ENCODE results near the gene RBM20. TPM values are rescaled to one million over a fixed set of nuclear protein-coding genes. Genes with fewer than 3 reads are reported as not detected.

Gene RBM20
- total RNA-seq (1 to 10 TPM in 1 of 5 donors, under 1 TPM in 3, not detected in 1; under 0.01 to 6.2 (median 0.59) TPM), polyA plus RNA-seq (1 to 10 TPM in 1 of 3 donors, under 1 TPM in 1, not detected in 1; 0.25 to 2.3 TPM)
- long read RNA-seq, donor 1: 0 reads
- long read RNA-seq, donor 2: 0 reads
- long read RNA-seq, donor 3, partial matches to known transcripts: 0 of 2 reads
- long read RNA-seq, donor 3, other reads (novel, unspliced or antisense): 0 of 2 reads
- long read RNA-seq, donor 4: 0 reads
- long read RNA-seq, donor 5, partial matches to known transcripts: 0 of 1 reads
- long read RNA-seq, donor 5, other reads (novel, unspliced or antisense): 0 of 1 reads
- long read RNA-seq, donor 6, transcript RBM20-202 (2 exons, 905 nt): major isoform, 13 of 35 reads
- long read RNA-seq, donor 6, partial matches to known transcripts: 22 of 35 reads
- long read RNA-seq, donor 6, other reads (novel, unspliced or antisense): 0 of 35 reads
- long read RNA-seq, donor 7: 0 reads
- long read RNA-seq, donor 8, partial matches to known transcripts: 0 of 2 reads
- long read RNA-seq, donor 8, other reads (novel, unspliced or antisense): 0 of 2 reads
- long read RNA-seq, donor 9: 0 reads
- long read RNA-seq, donor 10: 0 reads

DNA sequence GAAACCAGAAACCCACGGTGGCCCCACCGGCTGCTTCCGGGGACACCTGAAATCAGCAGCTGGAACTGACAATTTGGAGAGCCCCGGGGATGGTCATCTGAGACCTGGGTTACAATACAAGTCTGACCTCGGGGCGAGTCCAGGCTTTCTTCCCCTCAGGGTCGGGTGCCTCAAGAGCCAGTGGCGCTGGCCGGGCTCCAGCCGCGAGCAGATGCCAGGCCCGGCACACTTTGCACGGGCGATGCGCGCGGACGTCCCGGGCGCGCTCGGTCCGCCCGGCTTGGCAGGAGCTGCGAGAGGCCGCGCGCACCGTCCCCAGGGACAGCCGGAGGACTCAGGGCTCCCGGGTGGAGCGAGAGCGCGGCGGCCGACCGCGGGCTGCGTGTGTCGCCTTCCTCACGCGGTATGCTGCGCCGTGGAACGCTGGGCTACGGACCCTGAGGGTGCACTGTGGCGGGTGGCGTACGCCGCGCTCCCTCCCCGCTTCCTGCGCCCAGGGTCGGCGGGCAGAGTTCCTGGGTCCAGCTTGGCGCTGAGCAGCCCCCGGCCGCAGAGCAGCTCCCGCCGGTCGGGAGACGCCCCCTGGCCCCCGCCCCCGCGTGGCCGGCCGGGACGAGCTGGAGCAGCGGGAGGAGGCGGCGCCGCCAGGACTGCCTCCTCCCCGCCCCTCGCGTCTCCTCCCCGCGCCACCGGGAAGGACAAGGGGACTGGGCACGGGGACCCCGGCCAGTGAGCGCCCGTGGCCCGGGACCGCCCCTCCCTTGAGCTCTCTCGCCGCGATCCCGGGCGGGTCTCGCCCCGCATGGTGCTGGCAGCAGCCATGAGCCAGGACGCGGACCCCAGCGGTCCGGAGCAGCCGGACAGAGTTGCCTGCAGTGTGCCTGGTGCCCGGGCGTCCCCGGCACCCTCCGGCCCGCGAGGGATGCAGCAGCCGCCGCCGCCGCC lies at the start of gene RBM20:
TSS of gene RBM20 (plus strand) at position 684 of the 945 bp plus-strand sequence. CDS start at position 803, 119 bp downstream.
- TF ChIP-seq, protein P1, sequence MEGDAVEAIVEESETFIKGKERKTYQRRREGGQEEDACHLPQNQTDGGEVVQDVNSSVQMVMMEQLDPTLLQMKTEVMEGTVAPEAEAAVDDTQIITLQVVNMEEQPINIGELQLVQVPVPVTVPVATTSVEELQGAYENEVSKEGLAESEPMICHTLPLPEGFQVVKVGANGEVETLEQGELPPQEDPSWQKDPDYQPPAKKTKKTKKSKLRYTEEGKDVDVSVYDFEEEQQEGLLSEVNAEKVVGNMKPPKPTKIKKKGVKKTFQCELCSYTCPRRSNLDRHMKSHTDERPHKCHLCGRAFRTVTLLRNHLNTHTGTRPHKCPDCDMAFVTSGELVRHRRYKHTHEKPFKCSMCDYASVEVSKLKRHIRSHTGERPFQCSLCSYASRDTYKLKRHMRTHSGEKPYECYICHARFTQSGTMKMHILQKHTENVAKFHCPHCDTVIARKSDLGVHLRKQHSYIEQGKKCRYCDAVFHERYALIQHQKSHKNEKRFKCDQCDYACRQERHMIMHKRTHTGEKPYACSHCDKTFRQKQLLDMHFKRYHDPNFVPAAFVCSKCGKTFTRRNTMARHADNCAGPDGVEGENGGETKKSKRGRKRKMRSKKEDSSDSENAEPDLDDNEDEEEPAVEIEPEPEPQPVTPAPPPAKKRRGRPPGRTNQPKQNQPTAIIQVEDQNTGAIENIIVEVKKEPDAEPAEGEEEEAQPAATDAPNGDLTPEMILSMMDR (IDR thresholded peaks at IDR 0.05): no peak
- TF ChIP-seq POLR2AphosphoS5 (IDR thresholded peaks at IDR 0.05): no peak
- TF ChIP-seq POLR2A (IDR thresholded peaks at IDR 0.05): no peak
- no peak for TF ChIP-seq EP300 (IDR thresholded peaks at IDR 0.05)
- intact Hi-C loops (cut with DNase I; ENCODE audit: low total_unique reads): no loop called here
- peak in 1 of 2 donors; percentile 71 for DNase-seq
- Histone ChIP-seq H3K4me1 (peaks cover 17 to 23% (median 21%) of the 10 kb centered on the region in 4 donors), H3K4me3 (peak within 1 kb of the TSS; percentile 48 to 72 (median 58)), H3K9me3 (no peaks in the 10 kb centered on the region), H3K27ac (peak within 1 kb of the TSS in 1 of 5 donors; percentile 83), H3K27me3 (peaks cover 6 to 92% (median 60%) of the 10 kb centered on the region in 3 donors), H3K36me3 (no peaks in the 10 kb centered on the region)
- 1 to 2% (median 1%) methylated on average over 36 to 106 of the region's 106 CpGs for WGBS, 5 donors

DNA sequence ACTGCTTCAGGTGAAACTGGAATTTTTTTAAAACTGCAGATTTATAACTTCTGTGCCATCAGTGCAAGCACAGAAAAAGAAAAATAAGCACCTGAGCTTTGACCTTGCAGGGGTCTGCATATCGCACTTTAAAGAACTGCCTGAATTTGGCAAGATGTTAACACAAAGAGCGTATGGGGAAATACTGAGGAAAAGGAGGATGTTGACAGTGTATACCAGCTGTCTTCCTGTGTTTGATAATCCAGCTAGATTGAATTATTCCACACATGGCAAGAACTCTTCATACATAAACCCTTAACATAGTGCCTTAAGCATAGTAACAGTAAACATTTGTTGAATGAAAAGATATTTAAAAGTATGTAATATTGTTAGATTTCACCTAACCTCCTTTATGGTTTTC lies 46.7 kb upstream of the RBM20 start:
- TF ChIP-seq POLR2A (IDR thresholded peaks at IDR 0.05) (no peak), EP300 (IDR thresholded peaks at IDR 0.05) (no peak), POLR2AphosphoS5 (IDR thresholded peaks at IDR 0.05) (no peak)
- TF ChIP-seq, protein P1 (IDR thresholded peaks at IDR 0.05): no peak
- Histone ChIP-seq H3K4me1 (no peaks in the 10 kb centered on the region), H3K36me3 (peaks cover 21 to 100% (median 92%) of the 10 kb centered on the region in 4 donors), H3K27me3 (no peaks in the 10 kb centered on the region), H3K27ac (no peak overlapping the region), H3K9me3 (no peaks in the 10 kb centered on the region), H3K4me3 (no peak overlapping the region)
- no peak for DNase-seq
- intact Hi-C loops (cut with DNase I; ENCODE audit: low total_unique reads): no loop called here
- 65 to 92% (median 90%) methylated on average over 2 of the region's 2 CpGs for WGBS, 5 donors

DNA sequence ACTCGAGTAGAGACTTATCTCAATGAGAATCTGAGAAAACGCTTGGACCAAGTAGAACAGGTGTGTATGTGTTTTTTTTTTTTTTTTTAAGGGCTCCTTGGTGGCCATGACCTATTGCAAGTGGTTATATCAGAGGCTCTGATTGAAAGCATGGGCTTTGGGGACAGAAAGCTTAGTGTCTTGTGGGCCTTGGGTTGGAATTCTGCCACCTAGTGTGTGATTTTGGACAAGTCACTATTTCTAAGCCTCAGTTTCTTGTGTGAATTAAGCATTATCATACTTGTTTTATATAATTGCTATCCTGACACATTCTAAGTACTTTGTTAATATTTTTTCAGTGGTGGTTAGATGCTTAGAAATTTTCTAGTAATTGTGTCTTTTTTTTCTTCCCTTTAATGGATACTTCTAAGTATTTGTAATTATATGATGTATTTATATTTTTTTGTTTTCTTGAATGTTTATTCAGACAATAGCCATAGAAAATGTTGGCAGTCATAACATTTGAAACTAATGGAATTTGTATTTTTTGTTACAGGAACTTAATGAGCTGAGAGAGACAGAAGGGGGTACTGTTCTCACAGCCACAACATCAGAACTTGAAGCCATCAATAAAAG lies 43.5 kb upstream of the RBM20 start:
- DNase-seq: peak in 1 of 2 donors; percentile 75
- Histone ChIP-seq H3K4me1 (no peaks in the 10 kb centered on the region), H3K27me3 (no peaks in the 10 kb centered on the region), H3K36me3 (peaks cover 12 to 99% (median 94%) of the 10 kb centered on the region in 4 donors), H3K4me3 (no peak overlapping the region), H3K9me3 (no peaks in the 10 kb centered on the region), H3K27ac (no peak overlapping the region)
- intact Hi-C loops (cut with DNase I; ENCODE audit: low total_unique reads): no loop called here
- TF ChIP-seq POLR2A (IDR thresholded peaks at IDR 0.05): no peak
- TF ChIP-seq, protein P1 (IDR thresholded peaks at IDR 0.05): peak in 1 of 7 experiments; percentile 16
- WGBS, 5 donors: 58 to 75% (median 67%) methylated on average over 2 of the region's 2 CpGs

All from stomach (tissue), 19 donors.